ENCODE data around the gene CALY.

CALY gene

GRCh38 chr10:133366130-133366478, 29.4 kb upstream of the CALY start:
- no peak for DNase-seq

GRCh38 chr10:133365461-133366129, 28.9 kb upstream of the CALY start:
- no peak for DNase-seq

DNA sequence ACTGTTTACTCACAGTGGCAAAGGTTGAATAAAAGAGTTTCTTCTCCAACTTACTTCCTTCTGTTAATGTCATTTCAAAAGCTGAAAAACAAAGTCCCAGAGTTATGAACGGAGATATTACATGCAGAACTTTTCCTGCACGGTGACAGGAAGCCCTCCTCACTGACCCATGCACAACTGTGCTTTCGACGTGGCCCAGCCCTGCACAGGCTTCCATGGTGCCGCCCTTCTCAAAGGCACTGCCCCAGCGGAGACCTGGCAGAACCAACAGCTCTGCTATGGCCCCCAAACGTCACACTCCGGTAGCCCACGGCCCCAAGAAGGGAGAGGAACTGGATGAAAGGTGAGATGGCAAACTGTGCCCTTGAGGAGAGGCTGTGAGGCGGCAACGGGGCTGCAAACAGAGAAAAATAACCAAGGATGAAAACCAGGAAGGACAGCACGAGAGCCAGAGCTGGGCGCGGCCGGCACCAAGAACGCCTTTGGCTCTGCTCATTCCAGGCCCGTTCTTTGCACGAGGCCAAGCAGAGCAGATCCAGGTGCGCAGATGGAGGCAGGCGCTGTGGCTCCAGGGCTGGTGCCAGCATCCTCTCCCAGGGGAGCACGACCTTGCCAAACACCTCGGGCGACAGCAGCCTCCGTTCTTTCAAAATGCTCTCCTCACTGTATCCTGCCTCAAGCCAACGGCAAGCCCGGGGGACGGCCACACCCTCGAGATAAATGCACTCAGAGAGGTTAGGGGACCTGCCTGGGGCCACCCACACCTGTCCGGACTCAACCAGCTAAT, 28.1 kb upstream of the CALY start:
- DNase-seq = no peak

DNA sequence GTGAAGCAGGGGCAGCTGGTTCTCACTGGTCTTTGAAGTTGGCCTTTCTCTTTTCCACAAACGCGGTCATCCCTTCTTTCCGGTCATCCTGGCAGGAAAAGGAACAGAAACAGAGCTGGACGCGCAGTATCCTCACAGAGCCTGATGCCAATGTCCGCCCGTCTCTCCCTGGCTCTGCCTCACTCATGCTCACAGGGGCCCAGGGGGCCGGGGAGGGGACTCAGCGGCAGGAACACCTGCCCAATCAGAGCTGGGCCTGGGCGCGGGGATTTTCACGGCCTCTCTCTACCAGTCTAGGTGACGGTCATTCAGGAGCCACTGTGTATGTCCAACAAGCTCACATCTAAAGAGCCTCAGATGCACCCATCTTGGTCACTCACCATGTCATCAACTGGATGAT, 26.1 kb upstream of the CALY start:
- DNase-seq = no peak

DNA sequence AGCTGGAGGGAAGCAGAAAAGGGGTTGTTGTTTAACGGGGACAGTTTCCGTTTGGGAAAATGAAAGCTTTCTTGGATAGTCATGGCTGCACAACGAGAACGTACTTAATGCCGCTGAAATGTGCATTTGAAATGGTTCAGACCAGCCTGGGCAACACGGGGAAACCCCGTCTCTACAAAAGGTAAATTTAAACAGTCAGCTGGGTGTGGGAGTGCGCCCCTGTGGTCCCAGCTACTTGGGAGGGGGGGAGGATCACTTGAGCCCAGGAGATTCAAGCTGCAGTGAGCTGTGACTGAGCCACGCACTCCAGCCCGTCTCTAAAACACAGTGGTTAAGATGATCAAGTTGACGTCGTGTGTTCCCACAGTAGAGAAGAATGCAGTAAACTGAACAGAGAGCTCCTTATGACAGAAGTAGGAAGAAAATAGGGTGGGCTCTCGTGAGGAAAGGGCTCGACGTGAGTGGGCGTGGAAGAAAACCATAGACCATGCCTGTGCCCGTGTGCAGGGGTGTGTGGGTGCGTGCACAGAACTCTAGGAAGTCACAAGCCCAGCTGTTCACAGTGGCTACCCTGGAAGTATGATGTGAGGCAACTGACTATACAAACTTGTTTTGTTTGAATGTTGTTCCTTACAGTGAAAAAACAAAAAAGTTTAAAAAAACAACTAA, 25.2 kb upstream of the CALY start:
- no peak for DNase-seq

- no peak for DNase-seq
Observed at GRCh38 chr10:133361227-133361626, 24.5 kb upstream of the CALY start.

DNA sequence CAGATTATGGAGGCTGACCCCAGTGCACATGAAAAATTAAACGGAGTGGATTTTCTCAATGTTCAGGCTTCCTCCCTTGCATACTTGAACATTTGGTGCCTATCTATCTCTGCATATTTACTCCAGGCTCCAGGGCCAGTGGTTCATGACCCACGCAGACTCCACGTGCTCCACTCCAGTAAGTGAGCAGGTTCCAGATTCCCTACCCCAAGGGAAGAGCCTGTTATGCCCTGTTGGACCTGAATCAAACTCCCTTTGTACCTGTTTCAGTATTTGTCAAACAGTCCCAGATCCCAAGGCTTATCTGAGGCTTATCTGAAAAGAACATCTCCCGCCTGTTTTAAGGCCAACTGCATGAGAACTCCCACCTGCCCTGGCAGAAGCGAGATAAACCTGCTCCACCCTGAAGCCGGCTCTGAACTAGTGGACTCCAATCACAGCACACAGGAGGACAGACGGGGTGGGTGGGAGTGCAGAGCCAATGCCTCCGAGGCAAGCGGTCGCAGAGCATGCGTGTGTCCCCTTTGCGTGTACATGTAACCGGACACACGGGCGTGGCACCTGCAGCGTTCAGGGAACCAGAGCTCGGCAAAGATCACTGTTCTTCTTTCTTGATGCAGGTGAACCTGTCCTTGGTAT, 23.4 kb upstream of the CALY start:
- DNase-seq = no peak

DNA sequence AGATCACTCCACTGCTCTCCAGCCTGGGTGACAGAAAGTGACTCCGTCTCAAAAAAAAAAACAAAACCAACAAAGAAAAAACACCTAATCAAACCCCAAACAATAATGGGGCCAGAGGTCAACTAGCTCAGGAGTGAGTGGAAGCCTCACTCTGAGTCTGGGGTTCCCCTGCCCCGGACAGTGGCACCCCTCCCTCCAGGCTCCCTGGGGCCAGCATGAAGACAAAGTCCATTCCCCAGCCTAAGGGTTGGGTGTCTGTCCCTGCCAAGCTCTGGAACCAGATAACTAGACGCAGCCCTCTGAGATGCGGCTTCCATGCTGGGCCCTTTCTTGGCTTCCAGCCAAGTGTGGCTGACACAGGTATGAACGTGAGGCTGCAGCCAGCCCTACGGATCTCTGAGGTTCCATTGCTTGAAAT, 22.9 kb upstream of the CALY start:
- DNase-seq = no peak

GRCh38 chr10:133358925-133359310, 22.2 kb upstream of the CALY start:
- DNase-seq = no peak

GRCh38 chr10:133358162-133358924, 21.6 kb upstream of the CALY start:
- DNase-seq = no peak

DNA sequence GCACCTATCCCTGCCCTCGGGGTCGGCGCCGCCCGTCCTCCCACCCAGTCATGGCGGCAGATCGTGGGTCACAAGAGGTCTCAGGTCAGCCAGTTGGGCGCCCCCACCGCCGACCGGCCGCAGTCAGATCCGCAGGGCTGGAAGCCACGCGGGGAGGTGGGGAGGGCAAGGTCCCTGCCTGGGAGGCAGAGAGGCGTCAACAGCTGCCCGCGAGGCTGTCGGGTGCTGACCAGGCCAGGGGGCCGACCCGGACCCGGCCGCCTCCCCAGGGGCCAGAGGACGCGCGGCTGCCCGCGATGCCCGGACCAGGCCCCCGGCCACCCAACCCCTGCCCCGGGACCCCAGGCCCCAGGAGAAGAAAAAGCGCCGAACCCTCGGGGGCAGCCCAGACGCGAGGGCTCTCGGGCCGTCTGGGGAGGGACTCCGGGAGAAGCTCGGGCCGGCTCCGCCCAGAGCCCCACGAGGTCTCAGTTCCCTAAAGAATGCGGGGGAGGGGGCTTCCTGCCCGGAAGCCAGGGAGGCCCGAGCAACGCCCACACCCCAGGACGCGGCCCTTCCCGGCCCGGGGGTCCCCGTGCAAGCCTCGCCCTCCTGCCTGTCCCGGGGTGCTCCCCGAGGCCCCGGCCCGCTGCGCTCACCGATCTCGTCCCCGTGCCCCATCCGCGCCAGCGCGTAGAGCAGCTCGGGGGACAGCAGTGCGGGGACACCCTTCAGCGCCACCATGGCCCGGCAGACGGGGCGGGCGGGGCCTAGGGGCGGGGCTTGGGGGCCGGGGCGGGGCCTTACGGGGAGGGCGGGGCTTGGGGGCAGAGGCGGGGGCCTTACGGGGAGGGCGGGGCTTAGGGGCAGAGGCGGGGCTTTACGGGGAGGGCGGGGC, 20.8 kb upstream of the CALY start, which contains the start of gene FUOM:
Gene FUOM, minus strand, starts transcription at position 735 of the 877 bp plus-strand sequence. Its CDS starts 12 bp downstream, at position 723.
- DNase-seq = peak in 1 of 2 donors; percentile 15

DNA sequence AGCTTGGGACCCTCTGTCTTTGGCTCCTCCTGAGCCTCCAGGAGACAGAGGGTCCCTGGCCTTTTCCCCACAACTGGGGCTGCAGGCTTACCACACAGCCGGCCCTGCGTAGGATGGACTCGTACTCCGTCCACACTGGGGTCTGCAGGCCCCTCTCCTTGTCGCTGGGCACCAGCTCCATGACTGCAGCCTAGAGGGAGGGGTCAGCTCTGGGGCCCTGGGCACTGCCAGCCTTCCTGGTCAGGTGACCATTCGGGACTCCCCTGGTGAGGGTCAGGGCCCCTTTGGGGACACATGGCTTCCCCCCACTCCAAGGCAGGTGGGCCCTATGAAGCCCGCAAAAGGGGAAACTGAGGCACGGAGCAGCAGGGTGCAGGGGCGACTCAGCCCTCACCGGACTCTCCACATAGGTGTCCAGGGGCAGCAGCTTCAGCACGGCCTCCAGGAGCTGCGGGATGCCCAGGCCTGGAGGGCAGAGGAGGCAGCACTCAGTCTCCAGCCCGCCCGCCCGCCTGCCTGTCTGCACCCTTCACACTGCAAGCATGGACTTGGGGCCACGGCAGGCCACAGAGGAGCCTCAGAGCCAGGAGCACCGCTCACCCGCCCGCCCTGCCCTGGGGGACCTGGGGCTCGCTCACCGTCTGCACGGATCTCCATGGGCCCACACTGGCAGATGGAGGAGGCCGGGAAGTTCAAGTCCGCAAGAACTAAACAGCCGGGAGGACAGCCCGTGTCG, 20.0 kb upstream of the CALY start:
- no peak for DNase-seq

- DNase-seq = no peak
Observed at GRCh38 chr10:133355991-133356390, 19.3 kb upstream of the CALY start.

DNA sequence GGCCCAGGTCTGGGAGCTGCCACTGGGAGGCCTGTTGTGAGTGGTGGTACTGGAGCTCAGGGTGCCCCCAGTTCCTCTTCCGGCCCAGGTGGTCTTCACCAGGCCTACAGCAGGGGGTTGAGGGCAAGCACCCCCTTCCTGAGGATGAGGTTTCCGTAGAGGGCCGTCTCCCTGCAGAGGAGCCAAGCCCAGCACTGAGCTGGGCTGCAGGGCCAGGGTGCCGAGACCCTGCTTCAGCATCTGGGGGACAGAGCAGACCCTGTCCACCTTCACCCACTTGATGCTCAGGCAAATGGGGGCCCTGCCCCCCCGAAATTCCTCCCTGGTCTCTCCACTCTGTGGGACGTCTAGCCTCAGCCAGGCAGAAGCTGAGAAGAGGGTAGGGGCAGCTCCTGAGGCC, 18.6 kb upstream of the CALY start:
- no peak for DNase-seq

DNA sequence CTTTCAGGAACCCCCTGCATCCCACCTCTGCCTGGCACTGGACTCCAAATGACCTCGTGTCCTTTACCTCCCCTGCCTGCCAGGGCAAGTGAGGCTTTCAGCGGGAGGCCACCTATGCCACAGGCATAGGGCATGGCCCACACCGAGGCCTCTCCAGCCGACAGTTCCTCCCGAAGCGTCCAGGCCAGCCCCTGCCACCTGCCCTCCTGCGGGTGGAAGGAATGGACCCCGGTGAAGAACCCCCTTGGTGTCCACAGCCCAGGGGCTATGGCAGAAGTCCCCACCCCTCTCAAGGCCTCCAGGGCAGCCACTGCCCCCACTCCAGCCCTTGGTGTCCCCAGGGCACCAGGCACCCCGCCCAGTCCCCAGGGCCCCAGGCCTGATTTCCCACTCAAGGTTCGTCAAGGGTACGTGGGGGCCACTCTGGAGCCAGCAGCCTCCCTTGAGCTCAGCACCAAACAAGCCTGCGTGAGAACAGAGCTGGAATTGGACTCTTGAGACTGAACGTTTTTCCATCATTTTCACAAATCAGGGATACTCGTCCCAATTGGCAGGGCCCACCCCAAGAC, 18.1 kb upstream of the CALY start:
- no peak for DNase-seq

DNA sequence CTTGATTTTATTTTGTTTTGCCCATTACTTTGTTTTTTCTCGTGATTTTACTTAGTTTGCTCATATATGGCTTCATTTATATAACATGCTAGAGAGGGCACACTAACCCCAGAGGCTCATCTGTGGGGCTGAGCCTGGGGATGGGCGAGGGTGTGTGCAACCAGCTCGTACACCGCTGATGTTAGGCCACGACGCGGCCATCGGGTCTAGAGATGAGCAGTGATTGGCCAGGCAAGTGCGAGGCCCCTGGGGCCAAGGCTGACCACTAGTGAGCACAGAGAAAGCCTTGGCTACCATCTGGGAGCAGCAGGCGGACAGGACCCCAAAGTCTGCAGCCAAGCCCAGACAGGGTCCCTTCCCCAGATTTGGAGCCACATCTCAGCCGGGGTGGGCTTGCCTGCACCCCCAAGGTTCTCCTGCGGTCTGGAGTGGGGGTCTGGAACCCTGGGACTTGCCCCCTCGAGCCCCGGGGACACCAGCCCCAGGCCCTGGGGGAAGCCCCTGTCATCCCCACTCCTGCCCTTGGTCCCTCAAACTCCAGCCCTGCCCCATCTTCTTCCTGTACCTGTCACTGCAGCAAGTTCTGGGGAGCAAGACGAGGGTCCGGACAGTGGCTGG, 17.4 kb upstream of the CALY start:
- DNase-seq = no peak

GRCh38 chr10:133353202-133353959, 16.7 kb upstream of the CALY start:
- DNase-seq = no peak

- DNase-seq = no peak
Observed at GRCh38 chr10:133351408-133352318, 15.0 kb upstream of the CALY start.
